PC-3 (cell line): ENCODE measurements around the gene CYP27B1. TPM values are rescaled to one million over a fixed set of nuclear protein-coding genes. Genes with fewer than 3 reads are reported as not detected.

Source experiments
- ATAC-seq: fragments of 200-7000 bp; cut with Tn5 transposase; 2 replicates; pipeline ENCODE4 v1.9.1; 2020; ENCODE audit warnings: mild to moderate bottlenecking, moderate library complexity
- BruUV-seq: library from RNA; stranded (reverse); fragments of 400-500 nt; replicated peaks from 2 replicates; lab custom pipeline; 2021; lab: Mats Ljungman, UMichigan
- CTCF ChIA-PET: fragments of 300-600 bp; sonication (Branson Sonifier 250); formaldehyde crosslinking; loops from one replicate; lab custom pipeline; 2022; ENCODE audit warnings: antibody characterized with exemption; lab: Charles Lee
- POLR2A ChIA-PET: fragments of 300-600 bp; sonication (Branson Sonifier 250); formaldehyde crosslinking; loops from one replicate; lab custom pipeline; 2022; ENCODE audit warnings: antibody characterized with exemption; ENCODE audit not compliant: unreplicated experiment; lab: Charles Lee
- DNase-seq: peaks from one replicate; pipeline ENCODE4 v3.0.0-alpha.2; 2015
- H2AFZ ChIP-seq: fragments of 300-600 bp; sonication (generic); 2 replicates; pipeline ENCODE4 v1.6.0; 2016; ENCODE audit warnings: antibody characterized with exemption, low read length
- H3F3A ChIP-seq: fragments of 300-600 bp; sonication (generic); one replicate; pipeline ENCODE4 v1.6.0; 2017; ENCODE audit warnings: antibody characterized with exemption, low read length, control low read depth, mild to moderate bottlenecking; ENCODE audit not compliant: unreplicated experiment
- H3K27ac ChIP-seq: fragments of 300-600 bp; sonication (generic); 2 replicates; pipeline ENCODE4 v1.5.1; 2016; ENCODE audit warnings: mild to moderate bottlenecking, low read length
- H3K27me3 ChIP-seq: fragments of 300-600 bp; sonication (generic); 2 replicates; pipeline ENCODE4 v1.6.1; 2016; ENCODE audit warnings: low read length, mixed read lengths
- H3K36me3 ChIP-seq: fragments of 300-600 bp; sonication (generic); 2 replicates; pipeline ENCODE4 v1.6.1; 2016; ENCODE audit warnings: low read depth, mixed run types, low read length, mixed read lengths
- H3K4me1 ChIP-seq: fragments of 300-600 bp; sonication (generic); 2 replicates; pipeline ENCODE4 v1.5.1; 2016; ENCODE audit warnings: low read length; ENCODE audit not compliant: insufficient read depth
- H3K4me2 ChIP-seq: fragments of 300-600 bp; sonication (generic); 2 replicates; pipeline ENCODE4 v1.6.0; 2016; ENCODE audit warnings: low read length
- H3K4me3 ChIP-seq: fragments of 300-600 bp; sonication (generic); 2 replicates; pipeline ENCODE4 v1.5.1; 2016; ENCODE audit warnings: mild to moderate bottlenecking, low read length, mixed read lengths
- H3K79me2 ChIP-seq: fragments of 300-600 bp; sonication (generic); 2 replicates; pipeline ENCODE4 v1.6.1; 2017; ENCODE audit warnings: low read length, mixed read lengths
- H3K9ac ChIP-seq: fragments of 300-600 bp; sonication (generic); 2 replicates; pipeline ENCODE4 v1.6.0; 2016; ENCODE audit warnings: mild to moderate bottlenecking, low read length
- H3K9me2 ChIP-seq: fragments of 300-600 bp; sonication (generic); replicated peaks from 2 replicates; pipeline ENCODE4 v1.6.1; 2016; ENCODE audit warnings: mixed run types, low read length, mixed read lengths
- H3K9me3 ChIP-seq: fragments of 300-600 bp; sonication (generic); 2 replicates; pipeline ENCODE4 v1.6.1; 2016; ENCODE audit warnings: low read length, mixed read lengths
- H4K20me1 ChIP-seq: fragments of 300-600 bp; sonication (generic); 2 replicates; pipeline ENCODE4 v1.6.1; 2016; ENCODE audit warnings: low read length, mixed read lengths
- EZH2 ChIP-seq: fragments of 300-600 bp; sonication (generic); IDR thresholded peaks from one replicate; pipeline ENCODE4 v1.6.1; 2017; ENCODE audit warnings: antibody characterized with exemption, mild to moderate bottlenecking, low read length; ENCODE audit not compliant: unreplicated experiment
- EZH2phosphoT487 ChIP-seq: fragments of 300-600 bp; sonication (generic); IDR thresholded peaks from 2 replicates; pipeline ENCODE4 v1.6.1; 2018; ENCODE audit warnings: mild to moderate bottlenecking, antibody characterized with exemption, low read length, borderline replicate concordance
- intact Hi-C: fragments of 100-400 bp; cut with micrococcal nuclease; formaldehyde crosslinking; loops from 2 replicates; pipeline ENCODE4 v1.9.0; 2023
- total RNA-seq: library from RNA; depleted of rRNA; stranded (reverse); fragments of >200 nt; gene quantifications from 2 replicates; pipeline ENCODE4 v1.2.3, GENCODE V29; 2014
- TF ChIP-seq, protein P1 (sequence below): fragments of 300-600 bp; sonication (generic); conservative IDR thresholded peaks from 2 replicates; pipeline ENCODE4 v1.5.1; 2017; ENCODE audit warnings: antibody characterized with exemption, low read depth, mild to moderate bottlenecking, low read length

Gene CYP27B1
- total RNA-seq, 1 experiment from 2014 or later = 8.1 TPM

GRCh38 chr12:57772429-57773322, 5.8 kb upstream of the CYP27B1 start, which contains the start of gene EEF1AKMT3:
EEF1AKMT3 (plus strand) TSS chr12:57772614; CDS start chr12:57772725, 111 bp downstream.
- CTCF ChIA-PET = interaction anchor here (0.6 kb wide), 1 partner anchor 10 kb away, joined by 3 read pairs; the partner anchor contains the start of gene TSFM
- Histone ChIP-seq H3K9ac (peak within 1 kb of the TSS; percentile 96), H3K9me2 (no peaks in the 10 kb centered on the region), H3K79me2 (peaks cover 28% of the 10 kb centered on the region), H3K27me3 (no peaks in the 10 kb centered on the region), H3K4me3 (peak within 1 kb of the TSS; percentile 84), H3F3A (no peaks in the 10 kb centered on the region), H3K27ac (peak within 1 kb of the TSS; percentile 86), H3K4me1 (peaks cover 12% of the 10 kb centered on the region), H3K36me3 (peaks cover 18% of the 10 kb centered on the region), H2AFZ (peak within 1 kb of the TSS; percentile 94), H3K9me3 (no peaks in the 10 kb centered on the region), H3K4me2 (peak within 1 kb of the TSS; percentile 96), H4K20me1 (no peaks in the 10 kb centered on the region)
- intact Hi-C loops = no loop called here
- DNase-seq = peak; percentile 60
- TF ChIP-seq, protein P1, sequence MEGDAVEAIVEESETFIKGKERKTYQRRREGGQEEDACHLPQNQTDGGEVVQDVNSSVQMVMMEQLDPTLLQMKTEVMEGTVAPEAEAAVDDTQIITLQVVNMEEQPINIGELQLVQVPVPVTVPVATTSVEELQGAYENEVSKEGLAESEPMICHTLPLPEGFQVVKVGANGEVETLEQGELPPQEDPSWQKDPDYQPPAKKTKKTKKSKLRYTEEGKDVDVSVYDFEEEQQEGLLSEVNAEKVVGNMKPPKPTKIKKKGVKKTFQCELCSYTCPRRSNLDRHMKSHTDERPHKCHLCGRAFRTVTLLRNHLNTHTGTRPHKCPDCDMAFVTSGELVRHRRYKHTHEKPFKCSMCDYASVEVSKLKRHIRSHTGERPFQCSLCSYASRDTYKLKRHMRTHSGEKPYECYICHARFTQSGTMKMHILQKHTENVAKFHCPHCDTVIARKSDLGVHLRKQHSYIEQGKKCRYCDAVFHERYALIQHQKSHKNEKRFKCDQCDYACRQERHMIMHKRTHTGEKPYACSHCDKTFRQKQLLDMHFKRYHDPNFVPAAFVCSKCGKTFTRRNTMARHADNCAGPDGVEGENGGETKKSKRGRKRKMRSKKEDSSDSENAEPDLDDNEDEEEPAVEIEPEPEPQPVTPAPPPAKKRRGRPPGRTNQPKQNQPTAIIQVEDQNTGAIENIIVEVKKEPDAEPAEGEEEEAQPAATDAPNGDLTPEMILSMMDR = no peak
- no peak for TF ChIP-seq EZH2phosphoT487
- TF ChIP-seq EZH2 = no peak
- TSS peak; percentile 49 for BruUV-seq
- POLR2A ChIA-PET = no interaction called here
- peak; percentile 62 for ATAC-seq

DNA sequence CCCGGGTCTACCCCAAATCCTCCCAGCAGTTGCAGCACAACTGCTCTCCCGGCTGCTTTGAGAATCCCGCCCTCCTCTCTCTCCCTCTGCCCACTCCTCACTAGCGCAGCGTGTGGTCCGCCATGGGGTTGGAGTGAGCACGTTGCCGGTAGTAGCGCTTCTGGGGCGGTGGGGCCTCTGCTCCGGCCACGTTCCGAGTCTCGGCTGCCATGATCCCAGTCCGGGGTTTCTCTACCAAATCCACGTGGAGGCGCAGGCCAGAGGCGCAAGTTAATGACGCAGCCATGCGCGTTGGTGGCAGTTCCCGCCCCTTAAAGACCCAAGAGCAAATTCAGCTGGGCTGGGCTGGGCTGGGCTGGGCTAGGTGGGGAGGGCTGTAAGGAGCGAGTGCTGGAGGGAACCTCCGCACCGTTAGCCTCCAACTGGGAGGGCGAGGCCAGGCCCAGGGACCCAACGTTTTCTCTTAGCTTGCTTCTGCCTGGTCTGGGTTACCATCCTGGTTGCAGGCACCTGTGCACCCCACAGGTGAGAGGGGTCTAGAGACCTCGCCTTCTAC, 5.1 kb upstream of the CYP27B1 start, which contains the start of gene METTL1:
Gene METTL1 (minus strand): TSS at position 233 of the 556 bp plus-strand sequence. CDS start 22 bp downstream, at position 211.
- Histone ChIP-seq H3K36me3 (peaks cover 18% of the 10 kb centered on the region), H3K79me2 (peaks cover 28% of the 10 kb centered on the region), H3K9me3 (no peaks in the 10 kb centered on the region), H3K9me2 (no peaks in the 10 kb centered on the region), H4K20me1 (no peaks in the 10 kb centered on the region), H3K9ac (peak within 1 kb of the TSS; percentile 96), H3K4me3 (peak within 1 kb of the TSS; percentile 84), H2AFZ (peak within 1 kb of the TSS; percentile 94), H3F3A (no peaks in the 10 kb centered on the region), H3K27ac (peak within 1 kb of the TSS; percentile 86), H3K27me3 (no peaks in the 10 kb centered on the region), H3K4me2 (peak within 1 kb of the TSS; percentile 96), H3K4me1 (peaks cover 20% of the 10 kb centered on the region)
- ATAC-seq = peak; percentile 88
- ChIA-PET CTCF (interaction anchor here (0.6 kb wide), 1 partner anchor 11 kb away, joined by 3 read pairs; the partner anchor contains the start of gene TSFM), POLR2A (no interaction called here)
- intact Hi-C loops = no loop called here
- TF ChIP-seq EZH2 = no peak
- TF ChIP-seq, protein P1 = no peak
- TF ChIP-seq EZH2phosphoT487 = no peak
- DNase-seq = peak; percentile 96
- no TSS peak for BruUV-seq
